ENCODE measurements around the gene CFAP61. TPM values are rescaled to one million over a fixed set of nuclear protein-coding genes. Genes with fewer than 3 reads are reported as not detected.

CFAP61 gene
- total and polyA plus RNA-seq, 9 of the 15 experiments (the other 6 are each of a cell fraction or from before 2014, with no cell fraction given) = 0.11 TPM; not detected in 8

GRCh38 chr20:20202768-20203167 lies 150.4 kb downstream of the CFAP61 start:
- no peak for ATAC-seq
- no peak for FAIRE-seq
- Histone ChIP-seq H3K36me3 (ENCODE audit: control insufficient read depth, insufficient read depth, low read length) (no peaks in the 10 kb centered on the region), H3K9me1 (ENCODE audit: control insufficient read depth, insufficient read depth, low read length) (no peaks in the 10 kb centered on the region), H3K4me2 (ENCODE audit: insufficient read depth, low read length) (no peak overlapping the region), H3K27me3 (ENCODE audit: control insufficient read depth in 2 of 2, insufficient read depth in 2 of 2, low read length in 2 of 2) (no peaks in the 10 kb centered on the region), H2AFZ (ENCODE audit: low read depth, low read length) (no peak overlapping the region), H3K9ac (ENCODE audit: insufficient read depth in 1 of 2, low read depth in 2 of 2, low read length in 2 of 2) (no peak overlapping the region), H3K79me2 (ENCODE audit: control insufficient read depth, insufficient read depth, low read length) (no peaks in the 10 kb centered on the region), H3K27ac (ENCODE audit: extremely low read depth, low read depth, low read length) (no peak overlapping the region), H3K4me1 (replicated peaks in 1 of 2; ENCODE audit: control insufficient read depth in 2 of 2, insufficient read depth in 2 of 2, low read length in 2 of 2) (no peaks in the 10 kb centered on the region), H3K4me3 (no peak overlapping the region), H3K9me3 (replicated peaks; ENCODE audit: control insufficient read depth, insufficient read depth, low read depth, low read length) (no peaks in the 10 kb centered on the region), H4K20me1 (replicated peaks; ENCODE audit: control insufficient read depth, insufficient read depth, low read length) (no peaks in the 10 kb centered on the region)
- CTCF ChIA-PET (ENCODE audit: low intra/inter-chr PET ratio) = no interaction called here
- POLR2A ChIA-PET = no interaction called here
- WGBS (ENCODE audit: insufficient coverage, low coverage, missing lambda C conversion rate) = 0% methylated on average over 7 of the region's 8 CpGs
- in situ Hi-C loops (cut with MboI) = no loop called here
- intact Hi-C loops (cut with micrococcal nuclease) = no loop called here
- no peak for DNase-seq (ENCODE audit: extremely low read depth in 1 of 4, low spot score in 3 of 4)
- no TSS peak for BruUV-seq (replicated peaks)
- no peak for TF ChIP-seq LCOR (CRISPR knock-in tag; IDR thresholded peaks at IDR 0.05)
- TF ChIP-seq ZNF717 (CRISPR knock-in tag; IDR thresholded peaks at IDR 0.05) = no peak
- no peak for TF ChIP-seq FOS (IDR thresholded peaks at IDR 0.05; ENCODE audit: extremely low read depth, insufficient read length)
- TF ChIP-seq POU5F1 (IDR thresholded peaks at IDR 0.05; ENCODE audit: borderline replicate concordance, low read depth, low read length, partially characterized antibody) = no peak
- TF ChIP-seq PHB2 (IDR thresholded peaks at IDR 0.05; ENCODE audit: low read depth) = no peak
- no peak for TF ChIP-seq ZNF407 (IDR thresholded peaks at IDR 0.05; ENCODE audit: low read depth)
- no peak for TF ChIP-seq ZNF445 (CRISPR knock-in tag; IDR thresholded peaks at IDR 0.05; ENCODE audit: low read depth)
- TF ChIP-seq ZKSCAN1 (IDR thresholded peaks at IDR 0.05; ENCODE audit: low read depth, low read length) = no peak
- no peak for TF ChIP-seq ARNT (IDR thresholded peaks at IDR 0.05)
- TF ChIP-seq ARID1B (IDR thresholded peaks at IDR 0.05) = no peak
- TF ChIP-seq, protein P1, sequence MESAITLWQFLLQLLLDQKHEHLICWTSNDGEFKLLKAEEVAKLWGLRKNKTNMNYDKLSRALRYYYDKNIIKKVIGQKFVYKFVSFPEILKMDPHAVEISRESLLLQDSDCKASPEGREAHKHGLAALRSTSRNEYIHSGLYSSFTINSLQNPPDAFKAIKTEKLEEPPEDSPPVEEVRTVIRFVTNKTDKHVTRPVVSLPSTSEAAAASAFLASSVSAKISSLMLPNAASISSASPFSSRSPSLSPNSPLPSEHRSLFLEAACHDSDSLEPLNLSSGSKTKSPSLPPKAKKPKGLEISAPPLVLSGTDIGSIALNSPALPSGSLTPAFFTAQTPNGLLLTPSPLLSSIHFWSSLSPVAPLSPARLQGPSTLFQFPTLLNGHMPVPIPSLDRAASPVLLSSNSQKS (CRISPR knock-in tag; IDR thresholded peaks at IDR 0.05) = no peak
- no peak for TF ChIP-seq SRSF1 (IDR thresholded peaks at IDR 0.05; ENCODE audit: low read depth, low read length)
- TF ChIP-seq, protein P2, sequence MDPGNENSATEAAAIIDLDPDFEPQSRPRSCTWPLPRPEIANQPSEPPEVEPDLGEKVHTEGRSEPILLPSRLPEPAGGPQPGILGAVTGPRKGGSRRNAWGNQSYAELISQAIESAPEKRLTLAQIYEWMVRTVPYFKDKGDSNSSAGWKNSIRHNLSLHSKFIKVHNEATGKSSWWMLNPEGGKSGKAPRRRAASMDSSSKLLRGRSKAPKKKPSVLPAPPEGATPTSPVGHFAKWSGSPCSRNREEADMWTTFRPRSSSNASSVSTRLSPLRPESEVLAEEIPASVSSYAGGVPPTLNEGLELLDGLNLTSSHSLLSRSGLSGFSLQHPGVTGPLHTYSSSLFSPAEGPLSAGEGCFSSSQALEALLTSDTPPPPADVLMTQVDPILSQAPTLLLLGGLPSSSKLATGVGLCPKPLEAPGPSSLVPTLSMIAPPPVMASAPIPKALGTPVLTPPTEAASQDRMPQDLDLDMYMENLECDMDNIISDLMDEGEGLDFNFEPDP (CRISPR knock-in tag; IDR thresholded peaks at IDR 0.05) = no peak
- no peak for TF ChIP-seq KLF16 (IDR thresholded peaks at IDR 0.05)
